Colonic mucosa (tissue), 4 donors: ENCODE data around the gene MESD. TPM values are rescaled to one million over a fixed set of nuclear protein-coding genes. Genes with fewer than 3 reads are reported as not detected.

Experiments used
- DNase-seq: peaks from one replicate; pipeline ENCODE4 v3.0.0-alpha.2; 2020
- H3K27ac ChIP-seq: fragments of 200-600 bp; one replicate; pipeline ENCODE4 v1.8.0; 2021
- H3K27me3 ChIP-seq: fragments of 200-600 bp; one replicate; pipeline ENCODE4 v1.8.0; 2021
- H3K36me3 ChIP-seq: fragments of 200-600 bp; one replicate; pipeline ENCODE4 v1.8.0; 2021
- H3K4me1 ChIP-seq: fragments of 200-600 bp; one replicate; pipeline ENCODE4 v1.8.0; 2021; ENCODE audit warnings: mild to moderate bottlenecking
- H3K4me3 ChIP-seq: fragments of 200-600 bp; one replicate; pipeline ENCODE4 v1.8.0; 2021
- H3K9ac ChIP-seq, 2 donors: one replicate each; pipeline ENCODE4 v1.7.0; 2013; ENCODE audit warnings: control low read depth in 2 of 2, low read depth in 2 of 2, low read length in 2 of 2
- H3K9me3 ChIP-seq: fragments of 200-600 bp; one replicate; pipeline ENCODE4 v1.8.0; 2021
- CTCF ChIP-seq: fragments of 200-600 bp; IDR thresholded peaks from one replicate; pipeline ENCODE4 v1.8.0; 2022; ENCODE audit warnings: antibody characterized with exemption, mild to moderate bottlenecking
- intact Hi-C: fragments of 100-400 bp; cut with DNase I; formaldehyde crosslinking; loops from one replicate; pipeline ENCODE4 v1.14.1; 2022
- total RNA-seq, 2 donors: library from RNA; stranded (reverse); fragmentation: NEBNext Ultra II Directional in 1 of 2; extraction: Animal tissue kit (Norgen Biotek cat#: 25700) in 1 of 2; gene quantifications; one replicate each; pipeline ENCODE4 v1.2.1, GENCODE V29; 2021
- donor health status: healthy.
- donor health status: DM: no; HTN: no; CAD: no.
- donor health status: DM: no; HTN: no; CAD: no.

Gene MESD
- total RNA-seq, 2 donors from 2014 or later, result 20.4 to 26.1 TPM

- no peaks in the 10 kb centered on the region for H3K9me3 ChIP-seq
- no peaks in the 10 kb centered on the region for H3K27me3 ChIP-seq
- intact Hi-C loops, result no loop called here
- no peak for TF ChIP-seq CTCF
- H3K27ac ChIP-seq, result no peak overlapping the region
- no peaks in the 10 kb centered on the region for H3K36me3 ChIP-seq
- H3K4me3 ChIP-seq, result no peak overlapping the region
- no peak overlapping the region for H3K9ac ChIP-seq
- no peak for DNase-seq
- no peaks in the 10 kb centered on the region for H3K4me1 ChIP-seq
Observed at GRCh38 chr15:80929689-80930088, 59.9 kb downstream of the MESD start.

- Histone ChIP-seq H3K36me3 (no peaks in the 10 kb centered on the region), H3K9me3 (no peaks in the 10 kb centered on the region), H3K27me3 (no peaks in the 10 kb centered on the region), H3K27ac (no peak overlapping the region), H3K4me1 (no peaks in the 10 kb centered on the region), H3K9ac (no peak overlapping the region), H3K4me3 (no peak overlapping the region)
- DNase-seq, result no peak
- no peak for TF ChIP-seq CTCF
- intact Hi-C loops, result no loop called here
Observed at GRCh38 chr15:80929225-80929624, 60.4 kb downstream of the MESD start.

- Histone ChIP-seq H3K27me3 (no peaks in the 10 kb centered on the region), H3K4me1 (no peaks in the 10 kb centered on the region), H3K4me3 (no peak overlapping the region), H3K9me3 (no peaks in the 10 kb centered on the region), H3K27ac (no peak overlapping the region), H3K36me3 (no peaks in the 10 kb centered on the region), H3K9ac (no peak overlapping the region)
- DNase-seq, result no peak
- no peak for TF ChIP-seq CTCF
- intact Hi-C loops, result no loop called here
Observed at GRCh38 chr15:80926126-80926525, 63.5 kb downstream of the MESD start.

- Histone ChIP-seq H3K4me3 (no peak overlapping the region), H3K27ac (no peak overlapping the region), H3K9me3 (no peaks in the 10 kb centered on the region), H3K36me3 (no peaks in the 10 kb centered on the region), H3K27me3 (no peaks in the 10 kb centered on the region), H3K4me1 (no peaks in the 10 kb centered on the region), H3K9ac (no peak overlapping the region)
- DNase-seq, result no peak
- no peak for TF ChIP-seq CTCF
- intact Hi-C loops, result no loop called here
Observed at GRCh38 chr15:80925597-80926059, 64.0 kb downstream of the MESD start.

GRCh38 chr15:80924278-80924677 lies 65.3 kb downstream of the MESD start:
- no peak overlapping the region for H3K27ac ChIP-seq
- H3K27me3 ChIP-seq, result no peaks in the 10 kb centered on the region
- DNase-seq, result no peak
- H3K9ac ChIP-seq, result no peak overlapping the region
- H3K36me3 ChIP-seq, result no peaks in the 10 kb centered on the region
- no peak for TF ChIP-seq CTCF
- no peak overlapping the region for H3K4me3 ChIP-seq
- intact Hi-C loops, result no loop called here
- H3K9me3 ChIP-seq, result no peaks in the 10 kb centered on the region
- no peaks in the 10 kb centered on the region for H3K4me1 ChIP-seq

- no peaks in the 10 kb centered on the region for H3K27me3 ChIP-seq
- H3K27ac ChIP-seq, result no peak overlapping the region
- H3K4me1 ChIP-seq, result no peaks in the 10 kb centered on the region
- H3K9me3 ChIP-seq, result no peaks in the 10 kb centered on the region
- intact Hi-C loops, result no loop called here
- no peak overlapping the region for H3K9ac ChIP-seq
- no peak for DNase-seq
- H3K4me3 ChIP-seq, result no peak overlapping the region
- no peaks in the 10 kb centered on the region for H3K36me3 ChIP-seq
- no peak for TF ChIP-seq CTCF
Observed at GRCh38 chr15:80923668-80924067, 66.0 kb downstream of the MESD start.
